ENCODE results near the gene PMVK.

The PMVK gene

GRCh38 chr1:154967331-154967950 is 30.9 kb upstream of the PMVK start:
- no peak for DNase-seq (ENCODE audit: low read depth, low spot score)

GRCh38 chr1:154966111-154966510 is 29.6 kb upstream of the PMVK start:
- no peak for DNase-seq (ENCODE audit: low read depth, low spot score)

- DNase-seq (ENCODE audit: low read depth, low spot score): no peak
Measured at GRCh38 chr1:154964359-154964758, 27.8 kb upstream of the PMVK start.

- DNase-seq (ENCODE audit: low read depth, low spot score): no peak
Measured at GRCh38 chr1:154963643-154964042, 27.1 kb upstream of the PMVK start.

GRCh38 chr1:154962795-154963330 is 26.3 kb upstream of the PMVK start:
- no peak for DNase-seq (ENCODE audit: low read depth, low spot score)

- DNase-seq (ENCODE audit: low read depth, low spot score): no peak
Measured at GRCh38 chr1:154962156-154962749, 25.7 kb upstream of the PMVK start.

- no peak for DNase-seq (ENCODE audit: low read depth, low spot score)
Measured at GRCh38 chr1:154961207-154962155, 25.0 kb upstream of the PMVK start, which contains the start of gene PYGO2. Gene PYGO2 (minus strand): TSS chr1:154961782. CDS start chr1:154961576, 206 bp downstream.

GRCh38 chr1:154960446-154961136 is 24.1 kb upstream of the PMVK start:
- no peak for DNase-seq (ENCODE audit: low read depth, low spot score)

- DNase-seq (ENCODE audit: low read depth, low spot score): no peak
Measured at GRCh38 chr1:154959426-154959780, 22.9 kb upstream of the PMVK start.

- DNase-seq (ENCODE audit: low read depth, low spot score): no peak
Measured at GRCh38 chr1:154958681-154959425, 22.3 kb upstream of the PMVK start.

- no peak for DNase-seq (ENCODE audit: low read depth, low spot score)
Measured at GRCh38 chr1:154958036-154958435, 21.5 kb upstream of the PMVK start.

GRCh38 chr1:154957091-154957657 is 20.7 kb upstream of the PMVK start:
- no peak for DNase-seq (ENCODE audit: low read depth, low spot score)

- no peak for DNase-seq (ENCODE audit: low read depth, low spot score)
Measured at GRCh38 chr1:154956544-154956941, 20.0 kb upstream of the PMVK start.

GRCh38 chr1:154955718-154956543 is 19.4 kb upstream of the PMVK start, which contains the start of gene PBXIP1:
Gene PBXIP1 (minus strand): TSS chr1:154956099. CDS start chr1:154953721, 2,378 bp downstream.
- DNase-seq (ENCODE audit: low read depth, low spot score): no peak

- DNase-seq (ENCODE audit: low read depth, low spot score): no peak
Measured at GRCh38 chr1:154955039-154955717, 18.7 kb upstream of the PMVK start.

- DNase-seq (ENCODE audit: low read depth, low spot score): no peak
Measured at GRCh38 chr1:154954541-154954940, 18.0 kb upstream of the PMVK start.

GRCh38 chr1:154953611-154954038 is 17.1 kb upstream of the PMVK start:
- DNase-seq (ENCODE audit: low read depth, low spot score): no peak

- DNase-seq (ENCODE audit: low read depth, low spot score): no peak
Measured at GRCh38 chr1:154952664-154953063, 16.1 kb upstream of the PMVK start.
